Upper lobe of right lung (tissue), 1 donor: ENCODE data around the gene STK32B. TPM values are rescaled to one million over a fixed set of nuclear protein-coding genes. Genes with fewer than 3 reads are reported as not detected.

Source experiments
- ATAC-seq: fragments of 200-7000 bp; cut with Tn5 transposase; one replicate; pipeline ENCODE4 v1.9.1; 2020; ENCODE audit warnings: mild to moderate bottlenecking, moderate library complexity
- DNase-seq: peaks from one replicate; pipeline ENCODE4 v3.0.0-alpha.2; 2020
- H3K27ac ChIP-seq: fragments of 200-600 bp; one replicate; pipeline ENCODE4 v1.8.0; 2022
- H3K27me3 ChIP-seq: fragments of 200-600 bp; one replicate; pipeline ENCODE4 v1.8.0; 2022; ENCODE audit warnings: mild to moderate bottlenecking
- H3K36me3 ChIP-seq: fragments of 200-600 bp; one replicate; pipeline ENCODE4 v1.8.0; 2022
- H3K4me1 ChIP-seq: fragments of 200-600 bp; one replicate; pipeline ENCODE4 v1.8.0; 2022
- H3K4me3 ChIP-seq: fragments of 200-600 bp; one replicate; pipeline ENCODE4 v1.8.0; 2022; ENCODE audit warnings: mild to moderate bottlenecking
- H3K9me3 ChIP-seq: fragments of 200-600 bp; one replicate; pipeline ENCODE4 v1.8.0; 2022
- CTCF ChIP-seq: fragments of 200-600 bp; IDR thresholded peaks from one replicate; pipeline ENCODE4 v1.8.0; 2022; ENCODE audit warnings: antibody characterized with exemption
- intact Hi-C: fragments of 100-400 bp; cut with DNase I; formaldehyde crosslinking; loops from one replicate; pipeline ENCODE4 v1.11.0; 2022
- total RNA-seq: library from RNA; stranded (reverse); fragmentation: NEBNext Ultra II Directional; extraction: Animal tissue kit (Norgen Biotek cat#: 25700); gene quantifications from one replicate; pipeline ENCODE4 v1.2.1, GENCODE V29; 2021
- donor health status: DM: no; HTN: yes; CAD: no; lungs with severe emphysema.

The STK32B gene
- total RNA-seq, 1 donor from 2014 or later: 2.8 TPM

- ATAC-seq (no peak), DNase-seq (no peak)
- TF ChIP-seq CTCF: no peak
- no peaks in the 10 kb centered on the region for H3K4me1 ChIP-seq
- intact Hi-C loops: no loop called here
- H3K27me3 ChIP-seq: no peaks in the 10 kb centered on the region
- H3K9me3 ChIP-seq: no peaks in the 10 kb centered on the region
- H3K36me3 ChIP-seq: no peaks in the 10 kb centered on the region
- no peak overlapping the region for H3K4me3 ChIP-seq
- H3K27ac ChIP-seq: no peak overlapping the region
Observed at GRCh38 chr4:5322321-5322720, 271.0 kb downstream of the STK32B start.

- Histone ChIP-seq H3K27me3 (no peaks in the 10 kb centered on the region), H3K9me3 (no peaks in the 10 kb centered on the region), H3K36me3 (no peaks in the 10 kb centered on the region), H3K4me3 (no peak overlapping the region), H3K4me1 (no peaks in the 10 kb centered on the region), H3K27ac (no peak overlapping the region)
- ATAC-seq (no peak), DNase-seq (no peak)
- intact Hi-C loops: no loop called here
- no peak for TF ChIP-seq CTCF
Observed at GRCh38 chr4:5330339-5330989, 279.2 kb downstream of the STK32B start.

GRCh38 chr4:5337731-5338130 lies 286.5 kb downstream of the STK32B start:
- H3K9me3 ChIP-seq: no peaks in the 10 kb centered on the region
- H3K4me1 ChIP-seq: no peaks in the 10 kb centered on the region
- intact Hi-C loops: no loop called here
- no peak for DNase-seq
- H3K4me3 ChIP-seq: no peak overlapping the region
- no peak for TF ChIP-seq CTCF
- H3K36me3 ChIP-seq: no peaks in the 10 kb centered on the region
- H3K27me3 ChIP-seq: no peaks in the 10 kb centered on the region
- H3K27ac ChIP-seq: no peak overlapping the region
- no peak for ATAC-seq

- Histone ChIP-seq H3K36me3 (no peaks in the 10 kb centered on the region), H3K27ac (no peak overlapping the region), H3K4me3 (no peak overlapping the region), H3K4me1 (no peaks in the 10 kb centered on the region), H3K9me3 (no peaks in the 10 kb centered on the region), H3K27me3 (no peaks in the 10 kb centered on the region)
- DNase-seq: no peak
- intact Hi-C loops: no loop called here
- no peak for ATAC-seq
- TF ChIP-seq CTCF: no peak
Observed at GRCh38 chr4:5338531-5338930, 287.3 kb downstream of the STK32B start.

- ATAC-seq: no peak
- H3K27me3 ChIP-seq: no peaks in the 10 kb centered on the region
- H3K4me3 ChIP-seq: no peak overlapping the region
- H3K27ac ChIP-seq: no peak overlapping the region
- DNase-seq: no peak
- no peak for TF ChIP-seq CTCF
- intact Hi-C loops: no loop called here
- no peaks in the 10 kb centered on the region for H3K36me3 ChIP-seq
- no peaks in the 10 kb centered on the region for H3K9me3 ChIP-seq
- H3K4me1 ChIP-seq: no peaks in the 10 kb centered on the region
Observed at GRCh38 chr4:5340991-5341451, 289.7 kb downstream of the STK32B start.

GRCh38 chr4:5341526-5341925 lies 290.2 kb downstream of the STK32B start:
- TF ChIP-seq CTCF: no peak
- no peak for DNase-seq
- Histone ChIP-seq H3K4me1 (no peaks in the 10 kb centered on the region), H3K9me3 (no peaks in the 10 kb centered on the region), H3K36me3 (no peaks in the 10 kb centered on the region), H3K27ac (no peak overlapping the region), H3K27me3 (no peaks in the 10 kb centered on the region), H3K4me3 (no peak overlapping the region)
- ATAC-seq: no peak
- intact Hi-C loops: no loop called here
